Endothelial cell (in vitro differentiated cells): ENCODE data around the gene CXCL6. TPM values are rescaled to one million over a fixed set of nuclear protein-coding genes. Genes with fewer than 3 reads are reported as not detected.

Source experiments
- DNase-seq: peaks from one replicate; pipeline ENCODE4 v3.0.0; 2021; ENCODE audit warnings: low spot score
- H3K27ac Mint-ChIP-seq: one replicate; pipeline ENCODE4 v1.8.0; 2021; ENCODE audit warnings: mixed read lengths, inconsistent platforms; ENCODE audit not compliant: unreplicated experiment
- H3K27me3 Mint-ChIP-seq: one replicate; pipeline ENCODE4 v1.8.0; 2021; ENCODE audit warnings: mild to moderate bottlenecking, moderate library complexity, mixed read lengths, inconsistent platforms; ENCODE audit not compliant: unreplicated experiment
- H3K36me3 Mint-ChIP-seq: one replicate; pipeline ENCODE4 v1.8.0; 2021; ENCODE audit warnings: mild to moderate bottlenecking, low read depth, mixed read lengths, inconsistent platforms; ENCODE audit not compliant: unreplicated experiment
- H3K4me1 Mint-ChIP-seq: one replicate; pipeline ENCODE4 v1.8.0; 2021; ENCODE audit warnings: mild to moderate bottlenecking, mixed read lengths, inconsistent platforms; ENCODE audit not compliant: unreplicated experiment
- H3K4me3 Mint-ChIP-seq: one replicate; pipeline ENCODE4 v1.8.0; 2021; ENCODE audit warnings: mild to moderate bottlenecking, mixed read lengths, inconsistent platforms; ENCODE audit not compliant: unreplicated experiment
- H3K9me3 Mint-ChIP-seq: one replicate; pipeline ENCODE4 v1.8.0; 2021; ENCODE audit warnings: mixed read lengths, inconsistent platforms; ENCODE audit not compliant: unreplicated experiment
- total RNA-seq: library from RNA; stranded (reverse); fragmentation: NEBNext Ultra II Directional; extraction: Animal tissue kit (Norgen Biotek cat#: 25700); gene quantifications from one replicate; pipeline ENCODE4 v1.2.1, GENCODE V29; 2021; ENCODE audit not compliant: unreplicated experiment
- TF ChIP-seq, protein P1 (sequence below): fragments of 200-600 bp; sonication (generic); IDR thresholded peaks from one replicate; pipeline ENCODE4 v1.5.0; 2021; ENCODE audit warnings: antibody characterized with exemption; ENCODE audit not compliant: unreplicated experiment

The CXCL6 gene
- total RNA-seq, 1 donor from 2014 or later: 0.15 TPM

DNA sequence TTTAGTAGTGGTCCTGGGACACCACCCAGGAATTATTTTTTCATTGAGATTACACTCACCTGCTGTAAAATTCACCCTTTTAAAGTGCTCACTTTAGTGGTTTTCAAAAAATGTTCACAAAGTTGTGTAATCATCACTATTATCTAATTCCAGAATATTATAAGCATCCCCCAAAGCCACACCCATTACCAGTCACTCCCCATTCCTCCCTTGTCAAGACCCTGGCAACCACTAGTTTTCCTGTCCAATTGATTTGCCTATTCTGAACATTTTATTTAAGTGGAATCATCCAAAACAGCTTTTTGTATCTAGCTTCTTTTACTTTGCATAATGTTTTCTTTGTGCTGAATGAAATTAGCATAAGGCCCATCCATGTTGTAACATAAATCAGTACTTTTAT, 12.7 kb upstream of the CXCL6 start:
- Mint-ChIP-seq H3K27ac (no peak overlapping the region), H3K4me1 (no peaks in the 10 kb centered on the region), H3K27me3 (no peaks in the 10 kb centered on the region), H3K4me3 (no peak overlapping the region), H3K36me3 (no peaks in the 10 kb centered on the region), H3K9me3 (no peaks in the 10 kb centered on the region)
- DNase-seq: no peak
- TF ChIP-seq, protein P1, sequence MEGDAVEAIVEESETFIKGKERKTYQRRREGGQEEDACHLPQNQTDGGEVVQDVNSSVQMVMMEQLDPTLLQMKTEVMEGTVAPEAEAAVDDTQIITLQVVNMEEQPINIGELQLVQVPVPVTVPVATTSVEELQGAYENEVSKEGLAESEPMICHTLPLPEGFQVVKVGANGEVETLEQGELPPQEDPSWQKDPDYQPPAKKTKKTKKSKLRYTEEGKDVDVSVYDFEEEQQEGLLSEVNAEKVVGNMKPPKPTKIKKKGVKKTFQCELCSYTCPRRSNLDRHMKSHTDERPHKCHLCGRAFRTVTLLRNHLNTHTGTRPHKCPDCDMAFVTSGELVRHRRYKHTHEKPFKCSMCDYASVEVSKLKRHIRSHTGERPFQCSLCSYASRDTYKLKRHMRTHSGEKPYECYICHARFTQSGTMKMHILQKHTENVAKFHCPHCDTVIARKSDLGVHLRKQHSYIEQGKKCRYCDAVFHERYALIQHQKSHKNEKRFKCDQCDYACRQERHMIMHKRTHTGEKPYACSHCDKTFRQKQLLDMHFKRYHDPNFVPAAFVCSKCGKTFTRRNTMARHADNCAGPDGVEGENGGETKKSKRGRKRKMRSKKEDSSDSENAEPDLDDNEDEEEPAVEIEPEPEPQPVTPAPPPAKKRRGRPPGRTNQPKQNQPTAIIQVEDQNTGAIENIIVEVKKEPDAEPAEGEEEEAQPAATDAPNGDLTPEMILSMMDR: no peak

DNA sequence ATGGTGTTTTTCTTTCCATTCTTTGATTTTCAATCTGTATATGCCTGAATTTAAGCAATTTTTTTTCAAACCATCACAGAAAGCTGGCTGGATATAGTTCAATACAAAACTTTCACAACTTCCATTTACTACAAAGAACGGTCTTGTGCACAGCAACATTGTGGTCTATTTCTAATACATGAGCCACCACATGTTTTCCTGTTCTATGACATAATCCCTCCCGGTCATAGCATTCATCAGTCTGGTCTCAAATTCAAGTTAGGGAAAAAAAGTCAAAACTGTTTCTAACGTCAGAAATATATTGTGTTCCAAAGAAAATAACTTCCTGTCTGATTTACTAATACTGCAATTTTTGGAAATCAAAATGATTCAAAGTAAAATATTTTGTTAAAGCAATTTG, 7.5 kb upstream of the CXCL6 start:
- TF ChIP-seq, protein P1: no peak
- DNase-seq: no peak
- Mint-ChIP-seq H3K27me3 (no peaks in the 10 kb centered on the region), H3K4me3 (no peak overlapping the region), H3K9me3 (no peaks in the 10 kb centered on the region), H3K36me3 (no peaks in the 10 kb centered on the region), H3K4me1 (no peaks in the 10 kb centered on the region), H3K27ac (no peak overlapping the region)

DNA sequence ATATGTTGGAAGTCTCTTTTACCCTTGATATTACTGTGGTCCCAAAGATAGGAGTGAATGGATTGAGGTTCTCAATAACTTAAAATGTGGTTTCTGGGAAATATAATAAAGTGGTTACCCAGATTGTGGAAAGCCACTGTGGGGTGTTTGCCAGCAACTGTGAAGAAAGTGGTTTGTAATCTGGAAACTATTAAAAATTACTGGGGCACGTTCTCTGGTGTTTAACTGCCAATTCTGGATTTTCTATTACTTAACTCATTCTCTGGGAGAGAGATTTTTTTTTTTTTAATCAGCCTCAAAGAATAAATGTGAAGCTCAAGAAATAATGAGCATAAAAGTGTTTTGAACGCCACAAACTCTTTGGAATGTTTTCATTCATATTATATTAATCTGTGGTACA, 4.9 kb upstream of the CXCL6 start:
- no peaks in the 10 kb centered on the region for H3K36me3 Mint-ChIP-seq
- no peaks in the 10 kb centered on the region for H3K4me1 Mint-ChIP-seq
- H3K9me3 Mint-ChIP-seq: no peaks in the 10 kb centered on the region
- no peak for DNase-seq
- no peaks in the 10 kb centered on the region for H3K27me3 Mint-ChIP-seq
- TF ChIP-seq, protein P1: no peak
- H3K4me3 Mint-ChIP-seq: no peak overlapping the region
- H3K27ac Mint-ChIP-seq: no peak overlapping the region

DNA sequence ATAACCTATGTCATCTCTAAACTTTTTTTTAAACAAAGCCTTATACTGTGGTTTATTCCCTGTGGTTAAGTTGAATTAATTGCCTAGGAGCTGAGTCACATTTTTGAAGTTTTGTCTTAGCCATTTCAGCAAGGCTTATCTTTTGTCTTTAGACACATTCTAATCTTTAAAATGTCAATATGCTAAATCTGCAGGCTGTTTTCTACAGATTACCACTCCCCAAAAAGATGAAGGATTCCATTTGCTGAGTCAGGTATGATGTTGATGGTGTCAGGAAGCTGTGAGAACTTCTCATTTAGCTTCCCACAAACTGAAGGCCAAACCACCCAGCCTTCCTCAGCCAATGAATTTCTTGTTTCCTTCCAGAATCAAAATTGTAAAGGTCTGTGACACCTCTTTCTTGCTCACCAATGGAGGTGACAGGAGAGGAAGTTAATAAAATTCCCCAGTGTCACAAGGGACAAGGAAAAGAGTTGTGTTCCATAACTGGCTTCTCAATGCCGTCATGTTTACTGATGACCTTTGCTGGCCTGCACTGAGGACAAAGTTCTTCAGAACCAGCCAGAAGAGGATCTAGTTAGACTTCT, 3.7 kb upstream of the CXCL6 start:
- no peaks in the 10 kb centered on the region for H3K27me3 Mint-ChIP-seq
- no peak overlapping the region for H3K4me3 Mint-ChIP-seq
- no peak for DNase-seq

DNA sequence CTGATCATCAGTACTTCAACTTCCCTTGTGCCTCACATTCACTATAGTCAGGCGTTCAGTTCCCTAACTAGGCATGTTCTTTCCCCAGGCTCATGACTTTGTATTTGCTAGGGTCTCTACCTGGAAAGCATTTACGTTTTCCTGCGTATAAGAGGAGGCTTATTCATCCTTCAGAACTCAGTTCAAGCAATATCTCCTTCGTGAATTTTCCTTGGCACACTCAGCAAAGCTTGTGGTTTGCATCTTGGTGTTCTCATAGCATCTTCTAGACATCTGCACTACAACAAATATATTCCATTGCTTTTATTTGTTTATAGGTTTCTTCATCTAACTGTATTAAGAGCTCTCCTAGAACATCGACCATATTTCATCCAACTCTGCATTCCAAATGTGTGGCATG, 2.6 kb downstream of the CXCL6 start:
- H3K27ac Mint-ChIP-seq: no peak overlapping the region
- no peaks in the 10 kb centered on the region for H3K9me3 Mint-ChIP-seq
- no peaks in the 10 kb centered on the region for H3K27me3 Mint-ChIP-seq
- H3K4me1 Mint-ChIP-seq: peaks cover 3% of the 10 kb centered on the region
- no peak for DNase-seq
- no peaks in the 10 kb centered on the region for H3K36me3 Mint-ChIP-seq
- no peak overlapping the region for H3K4me3 Mint-ChIP-seq
- TF ChIP-seq, protein P1: no peak

More for the DNA sequence above, 3.7 kb upstream of the CXCL6 start:
- TF ChIP-seq, protein P1: no peak
- H3K4me1 Mint-ChIP-seq: peaks cover 3% of the 10 kb centered on the region
- H3K9me3 Mint-ChIP-seq: no peaks in the 10 kb centered on the region
- no peak overlapping the region for H3K27ac Mint-ChIP-seq
- H3K36me3 Mint-ChIP-seq: no peaks in the 10 kb centered on the region
